Heart left ventricle (tissue), 16 donors: Measurements from ENCODE around the gene PKP3. TPM values are rescaled to one million over a fixed set of nuclear protein-coding genes. Genes with fewer than 3 reads are reported as not detected.

ENCODE experiments used
- ATAC-seq, 4 donors: fragments of 200-7000 bp; cut with Tn5 transposase; one replicate each; pipeline ENCODE4 v1.9.1; 2020 to 2022; ENCODE audit warnings: moderate library complexity in 4 of 4, mild to moderate bottlenecking in 3 of 4, moderate number of reproducible peaks in 1 of 4
- DNase-seq, 5 donors: peaks; one replicate each; pipeline ENCODE4 v3.0.0-alpha.2; 2020
- H3K27ac ChIP-seq, 12 donors: fragments of 200-600 bp; sonication (generic) in 4 of 12; one replicate each; pipeline versions ENCODE4 v1.5.0 to v1.8.0; 2016 to 2022; ENCODE audit warnings: mild to moderate bottlenecking in 2 of 12
- H3K27me3 ChIP-seq, 9 donors: fragments of 200-600 bp; sonication (generic) in 2 of 9; one replicate each; pipeline versions ENCODE4 v1.5.1 to v1.8.0; 2016 to 2022; ENCODE audit warnings: mild to moderate bottlenecking in 3 of 9
- H3K36me3 ChIP-seq, 9 donors: fragments of 200-600 bp; sonication (generic) in 2 of 9; one replicate each; pipeline versions ENCODE4 v1.5.0 to v1.8.0; 2018 to 2022; ENCODE audit warnings: mild to moderate bottlenecking in 2 of 9
- H3K4me1 ChIP-seq, 12 donors: fragments of 200-600 bp; sonication (generic) in 4 of 12; one replicate each; pipeline versions ENCODE4 v1.5.0 to v1.8.0; 2016 to 2022; ENCODE audit warnings: mild to moderate bottlenecking in 3 of 12
- H3K4me3 ChIP-seq, 12 donors: fragments of 200-600 bp; sonication (generic) in 4 of 12; one replicate each; pipeline versions ENCODE4 v1.5.0 to v1.8.0; 2017 to 2022; ENCODE audit warnings: mild to moderate bottlenecking in 9 of 12, moderate library complexity in 4 of 12
- H3K9me3 ChIP-seq, 12 donors: fragments of 200-600 bp; sonication (generic) in 4 of 12; one replicate each; pipeline versions ENCODE4 v1.5.0 to v1.8.0; 2016 to 2022; ENCODE audit warnings: mild to moderate bottlenecking in 1 of 12
- CTCF ChIP-seq, 12 donors: fragments of 200-600 bp; sonication (generic) in 4 of 12; IDR thresholded peaks; one replicate each; pipeline versions ENCODE4 v1.5.0 to v1.8.0; 2018 to 2022; ENCODE audit warnings: antibody characterized with exemption in 12 of 12, mild to moderate bottlenecking in 5 of 12
- POLR2A ChIP-seq, 2 donors: fragments of 450-650 bp; IDR thresholded peaks; one replicate each; pipeline ENCODE4 v1.6.1; 2017; ENCODE audit warnings: antibody characterized with exemption in 2 of 2, mild to moderate bottlenecking in 2 of 2, moderate library complexity in 2 of 2
- WGBS, 4 donors: extraction: QIAGEN DNeasy Blood & Tissue Kit in 2 of 4; methylation state at CpG; one replicate each; pipeline versions ENCODE4 v1.1.5 to v1.1.7; 2013 to 2018; 5-methylcytosine and 5-hydroxymethylcytosine counted together
- intact Hi-C, 10 donors: fragments of 100-400 bp; cut with DNase I; formaldehyde crosslinking; loops; one replicate each; pipeline versions ENCODE4 v1.11.1 to v1.14.2; 2022
- polyA plus RNA-seq, 2 donors: library from polyadenylated mRNA; stranded (reverse); fragments of 200-250 nt; gene quantifications; one replicate each; pipeline ENCODE4 v1.2.3, GENCODE V29; 2013
- total RNA-seq, 9 donors: library from RNA; depleted of rRNA in 2 of 9; stranded (reverse); fragments of >200 nt in 2 of 9; fragmentation: NEBNext Ultra II Directional in 3 of 9; extraction: Animal tissue kit (Norgen Biotek cat#: 25700) in 3 of 9; gene quantifications; one replicate each; pipeline versions ENCODE4 v1.1.0 to v1.2.4, GENCODE V29; 2016 to 2023
- donor health status: ischemic (EF 13 %, LVEDD 7.1; RV severe dilation, severe dysfunction).
- donor health status: healthy with polysubstance abuse.
- donor health status: DM: no; HTN: yes; CAD: no.
- donor health status: DM: no; HTN: no; CAD: no.
- donor health status: ischemic (EF 25% LVEDD 6.9; RV normal size, moderate dysfunction).
- donor health status: ischemic (EF 25% LVEDD 5.7; RV mildly dilated, moderate dysfunction).
- donor health status: healthy.
- donor health status: DM: yes; HTN: yes; CAD: no.
- donor health status: ischemic (EF 35%, LVEDD 5.7; RV mildly dilated, moderate dysfunction).
- donor health status: nonischemic (EF 11% LVEDD 7.7; RV severe dilation, severe dysfunction).
- donor health status: DM: yes; HTN: yes; CAD: no.
- donor health status: PGD.
- donor health status: ischemic (EF 29% LVEDD 5.4; RV normal size, mild dysfunction).
- donor health status: nonischemic (EF 23%, LVEDD 6.1; RV moderate dilation, normal function).

Gene PKP3
- total and polyA plus RNA-seq, 11 donors = 0.15 to 2.0 (median 0.61) TPM

- intact Hi-C loops = loop anchor here in 4 of 10 donors (5.0 kb wide), 2 partner anchors 37 to 237 kb away; partner anchors contain the start of genes BET1L (in 1 of the 4) and RIC8A (in 1 of the 4)
- Histone ChIP-seq H3K9me3 (no peaks in the 10 kb centered on the region), H3K4me3 (no peak overlapping the region), H3K36me3 (no peaks in the 10 kb centered on the region), H3K4me1 (peaks cover 0 to 28% (median 16%) of the 10 kb centered on the region in 12 donors), H3K27ac (no peak overlapping the region), H3K27me3 (peaks cover 0 to 38% (median 18%) of the 10 kb centered on the region in 9 donors)
- DNase-seq (peak in 2 of 5 donors; percentile 29 to 60), ATAC-seq (no peak)
- WGBS, 4 donors = 28 to 37% (median 30%) methylated on average over 12 of the region's 12 CpGs
- TF ChIP-seq CTCF (IDR thresholded peaks at IDR 0.05) = no peak
Observed at GRCh38 chr11:444396-445144, 50.6 kb downstream of the PKP3 start.

- no peak overlapping the region for H3K27ac ChIP-seq
- ATAC-seq (no peak), DNase-seq (peak in 2 of 5 donors; percentile 21 to 56)
- H3K4me3 ChIP-seq = no peak overlapping the region
- 70 to 80% (median 73%) methylated on average over 14 to 20 of the region's 20 CpGs for WGBS, 4 donors
- no peaks in the 10 kb centered on the region for H3K36me3 ChIP-seq
- peaks cover 0 to 24% (median 16%) of the 10 kb centered on the region in 9 donors for H3K27me3 ChIP-seq
- H3K4me1 ChIP-seq = peaks cover 0 to 34% (median 20%) of the 10 kb centered on the region in 12 donors
- H3K9me3 ChIP-seq = no peaks in the 10 kb centered on the region
- no peak for TF ChIP-seq POLR2A (IDR thresholded peaks at IDR 0.05)
- no peak for TF ChIP-seq CTCF (IDR thresholded peaks at IDR 0.05)
- intact Hi-C loops = loop anchor here in 4 of 10 donors (5.0 kb wide), 2 partner anchors 39 to 239 kb away; partner anchors contain the start of genes BET1L (in 1 of the 4) and RIC8A (in 1 of the 4)
Observed at GRCh38 chr11:445765-446588, 52.0 kb downstream of the PKP3 start.

GRCh38 chr11:446891-447290 is 52.9 kb downstream of the PKP3 start:
- no peaks in the 10 kb centered on the region for H3K36me3 ChIP-seq
- no peak overlapping the region for H3K27ac ChIP-seq
- no peak overlapping the region for H3K4me3 ChIP-seq
- intact Hi-C loops = loop anchor here in 4 of 10 donors (5.0 kb wide), 2 partner anchors 40 to 240 kb away; partner anchors contain the start of genes BET1L (in 1 of the 4) and RIC8A (in 1 of the 4)
- peaks cover 0 to 39% (median 28%) of the 10 kb centered on the region in 12 donors for H3K4me1 ChIP-seq
- TF ChIP-seq POLR2A (IDR thresholded peaks at IDR 0.05) = no peak
- TF ChIP-seq CTCF (IDR thresholded peaks at IDR 0.05) = no peak
- DNase-seq = peak in 2 of 5 donors; percentile 19 to 61
- peaks cover 0 to 15% (median 7%) of the 10 kb centered on the region in 9 donors for H3K27me3 ChIP-seq
- ATAC-seq = no peak
- 71 to 78% (median 76%) methylated on average over 7 of the region's 7 CpGs for WGBS, 4 donors
- H3K9me3 ChIP-seq = no peaks in the 10 kb centered on the region
